GM20431 (cell line): Measurements from ENCODE around the gene PRR23E.

ENCODE experiments used
- in situ Hi-C: fragments of 300-500 bp; cut with MseI, MboI; formaldehyde crosslinking; loops from one replicate; pipeline ENCODE4 v1.15.0; 2020; ENCODE audit warnings: low sequenced_read_pairs; ENCODE audit not compliant: unreplicated experiment

Gene PRR23E

GRCh38 chr3:127182848-127183714 is 9.8 kb upstream of the PRR23E start:
- in situ Hi-C loops = no loop called here

- in situ Hi-C loops = no loop called here
These were observed 8.7 kb upstream of the PRR23E start for GRCh38 chr3:127183931-127184869.

GRCh38 chr3:127184870-127185216 is 8.1 kb upstream of the PRR23E start:
- in situ Hi-C loops = no loop called here

GRCh38 chr3:127185268-127185667 is 7.7 kb upstream of the PRR23E start:
- in situ Hi-C loops = no loop called here

GRCh38 chr3:127185962-127186674 is 6.8 kb upstream of the PRR23E start:
- in situ Hi-C loops = no loop called here

GRCh38 chr3:127187316-127187715 is 5.6 kb upstream of the PRR23E start:
- in situ Hi-C loops = no loop called here

- in situ Hi-C loops = no loop called here
These were observed 410 bp downstream of the PRR23E start for GRCh38 chr3:127193341-127193740.

GRCh38 chr3:127193775-127194174 is 844 bp downstream of the PRR23E start:
- in situ Hi-C loops = no loop called here

- in situ Hi-C loops = no loop called here
These were observed 1.8 kb downstream of the PRR23E start for GRCh38 chr3:127194601-127195187.

GRCh38 chr3:127195417-127195816 is 2.5 kb downstream of the PRR23E start:
- in situ Hi-C loops = no loop called here

- in situ Hi-C loops = no loop called here
These were observed 3.1 kb downstream of the PRR23E start for GRCh38 chr3:127196002-127196401.

GRCh38 chr3:127196466-127197299 is 3.8 kb downstream of the PRR23E start:
- in situ Hi-C loops = no loop called here

GRCh38 chr3:127197300-127198189 is 4.6 kb downstream of the PRR23E start:
- in situ Hi-C loops = no loop called here

- in situ Hi-C loops = no loop called here
These were observed 7.3 kb downstream of the PRR23E start for GRCh38 chr3:127200086-127200691.

GRCh38 chr3:127203024-127203423 is 10.1 kb downstream of the PRR23E start:
- in situ Hi-C loops = no loop called here

GRCh38 chr3:127204841-127205582 is 12.1 kb downstream of the PRR23E start:
- in situ Hi-C loops = no loop called here

- in situ Hi-C loops = no loop called here
These were observed 13.2 kb downstream of the PRR23E start for GRCh38 chr3:127206154-127206553.
